Measurements from ENCODE around the gene RASSF1. TPM values are rescaled to one million over a fixed set of nuclear protein-coding genes. Genes with fewer than 3 reads are reported as not detected.

The RASSF1 gene
- total RNA-seq, 1 experiment from 2014 or later, result 29.6 TPM

DNA sequence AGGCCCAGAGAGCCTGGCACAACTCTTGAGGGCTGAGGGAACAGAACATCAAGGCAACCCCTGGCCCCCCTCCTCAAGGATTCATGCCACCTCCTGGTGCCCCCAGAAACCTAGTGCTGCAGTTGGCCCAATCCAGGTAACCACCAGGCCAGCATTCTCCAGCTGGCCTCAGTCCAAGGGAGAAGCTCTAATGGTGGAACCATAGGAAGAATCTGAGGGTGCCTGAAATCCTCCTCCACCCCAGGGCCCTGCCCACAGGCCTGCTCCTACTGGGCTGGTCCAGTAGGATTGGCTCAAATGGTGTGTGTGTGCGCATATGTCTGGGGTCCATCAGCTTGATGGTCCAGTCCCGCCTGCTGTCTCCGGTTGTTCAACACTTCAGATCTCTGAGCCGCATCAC lies 25.8 kb downstream of the RASSF1 start:
- H4K20me1 ChIP-seq (ENCODE audit: insufficient read depth), result no peaks in the 10 kb centered on the region
- H2AFZ ChIP-seq (ENCODE audit: low read depth, low read length, poor library complexity, severe bottlenecking), result no peak overlapping the region
- ChIA-PET POLR2A (interaction anchor here (1.6 to 2.1 kb wide), 3 partner anchors 12 to 23 kb away, joined by 5 to 8 read pairs (median 5); partner anchors contain the start of genes HYAL1, HYAL3, IFRD2 and NAA80), CTCF (no interaction called here), RAD21 (ENCODE audit: low non-redundant PET in 1 of 2, low total read pairs in 2 of 2, uncharacterized antibody in 2 of 2, unreplicated experiment in 2 of 2) (no interaction called here)
- no peaks in the 10 kb centered on the region for H3K9me3 ChIP-seq (ENCODE audit: control insufficient read depth in 1 of 2, insufficient read depth in 1 of 2, low read depth in 1 of 2, low read length in 2 of 2)
- DNase-seq (ENCODE audit: low read depth, low spot score) (no peak), ATAC-seq (no peak)
- peaks cover 39% of the 10 kb centered on the region for H3K79me2 ChIP-seq (ENCODE audit: insufficient read depth, low read length)
- intact Hi-C loops (cut with micrococcal nuclease), result no loop called here
- 0 out of 2 replicates have a peak overlapping the region, but pooled peaks have one; percentile 92 for H3K4me2 ChIP-seq (ENCODE audit: low read length)
- H3K27ac ChIP-seq (ENCODE audit: low read depth, low read length), result no peak overlapping the region
- no peak overlapping the region for H3K9ac ChIP-seq (ENCODE audit: low read length)
- TF ChIP-seq JUND (IDR thresholded peaks at IDR 0.05) (no peak), ZFX (IDR thresholded peaks at IDR 0.05) (no peak), EZH2 (IDR thresholded peaks at IDR 0.05) (no peak), SP1 (IDR thresholded peaks at IDR 0.05; ENCODE audit: low read depth) (no peak), CBX3 (IDR thresholded peaks at IDR 0.05; ENCODE audit: low read depth) (no peak), YY1 (IDR thresholded peaks at IDR 0.05; ENCODE audit: extremely low read depth, insufficient replicate concordance, low read depth, low read length) (no peak), FOSL1 (IDR thresholded peaks at IDR 0.05; ENCODE audit: low read depth) (no peak), EZH2phosphoT487 (IDR thresholded peaks at IDR 0.05; ENCODE audit: borderline replicate concordance) (no peak), SIN3A (IDR thresholded peaks at IDR 0.05; ENCODE audit: low read depth) (no peak), POLR2A (IDR thresholded peaks at IDR 0.05; ENCODE audit: borderline replicate concordance, extremely low read depth, insufficient read depth, insufficient read length) (no peak), RAD21 (IDR thresholded peaks at IDR 0.05; ENCODE audit: low read depth) (no peak), ELF1 (IDR thresholded peaks at IDR 0.05; ENCODE audit: borderline replicate concordance, low read depth) (no peak), SRF (IDR thresholded peaks at IDR 0.05; ENCODE audit: low read depth) (no peak), TCF7L2 (IDR thresholded peaks at IDR 0.05; ENCODE audit: borderline replicate concordance, extremely low read depth, insufficient read depth, insufficient read length) (no peak), ZNF274 (IDR thresholded peaks at IDR 0.05; ENCODE audit: low read depth, low read length) (no peak)
- TF ChIP-seq, protein P1, sequence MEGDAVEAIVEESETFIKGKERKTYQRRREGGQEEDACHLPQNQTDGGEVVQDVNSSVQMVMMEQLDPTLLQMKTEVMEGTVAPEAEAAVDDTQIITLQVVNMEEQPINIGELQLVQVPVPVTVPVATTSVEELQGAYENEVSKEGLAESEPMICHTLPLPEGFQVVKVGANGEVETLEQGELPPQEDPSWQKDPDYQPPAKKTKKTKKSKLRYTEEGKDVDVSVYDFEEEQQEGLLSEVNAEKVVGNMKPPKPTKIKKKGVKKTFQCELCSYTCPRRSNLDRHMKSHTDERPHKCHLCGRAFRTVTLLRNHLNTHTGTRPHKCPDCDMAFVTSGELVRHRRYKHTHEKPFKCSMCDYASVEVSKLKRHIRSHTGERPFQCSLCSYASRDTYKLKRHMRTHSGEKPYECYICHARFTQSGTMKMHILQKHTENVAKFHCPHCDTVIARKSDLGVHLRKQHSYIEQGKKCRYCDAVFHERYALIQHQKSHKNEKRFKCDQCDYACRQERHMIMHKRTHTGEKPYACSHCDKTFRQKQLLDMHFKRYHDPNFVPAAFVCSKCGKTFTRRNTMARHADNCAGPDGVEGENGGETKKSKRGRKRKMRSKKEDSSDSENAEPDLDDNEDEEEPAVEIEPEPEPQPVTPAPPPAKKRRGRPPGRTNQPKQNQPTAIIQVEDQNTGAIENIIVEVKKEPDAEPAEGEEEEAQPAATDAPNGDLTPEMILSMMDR (IDR thresholded peaks at IDR 0.05 in 2 of 3, conservative IDR thresholded peaks at IDR 0.05 in 1 of 3; ENCODE audit: borderline replicate concordance in 1 of 3, insufficient read depth in 1 of 3, low read depth in 2 of 3, low read length in 2 of 3), result no peak
- TF ChIP-seq, protein P2, sequence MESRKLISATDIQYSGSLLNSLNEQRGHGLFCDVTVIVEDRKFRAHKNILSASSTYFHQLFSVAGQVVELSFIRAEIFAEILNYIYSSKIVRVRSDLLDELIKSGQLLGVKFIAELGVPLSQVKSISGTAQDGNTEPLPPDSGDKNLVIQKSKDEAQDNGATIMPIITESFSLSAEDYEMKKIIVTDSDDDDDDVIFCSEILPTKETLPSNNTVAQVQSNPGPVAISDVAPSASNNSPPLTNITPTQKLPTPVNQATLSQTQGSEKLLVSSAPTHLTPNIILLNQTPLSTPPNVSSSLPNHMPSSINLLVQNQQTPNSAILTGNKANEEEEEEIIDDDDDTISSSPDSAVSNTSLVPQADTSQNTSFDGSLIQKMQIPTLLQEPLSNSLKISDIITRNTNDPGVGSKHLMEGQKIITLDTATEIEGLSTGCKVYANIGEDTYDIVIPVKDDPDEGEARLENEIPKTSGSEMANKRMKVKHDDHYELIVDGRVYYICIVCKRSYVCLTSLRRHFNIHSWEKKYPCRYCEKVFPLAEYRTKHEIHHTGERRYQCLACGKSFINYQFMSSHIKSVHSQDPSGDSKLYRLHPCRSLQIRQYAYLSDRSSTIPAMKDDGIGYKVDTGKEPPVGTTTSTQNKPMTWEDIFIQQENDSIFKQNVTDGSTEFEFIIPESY (IDR thresholded peaks at IDR 0.05; ENCODE audit: extremely low read depth, insufficient replicate concordance, low read length), result no peak
- TF ChIP-seq, protein P3, sequence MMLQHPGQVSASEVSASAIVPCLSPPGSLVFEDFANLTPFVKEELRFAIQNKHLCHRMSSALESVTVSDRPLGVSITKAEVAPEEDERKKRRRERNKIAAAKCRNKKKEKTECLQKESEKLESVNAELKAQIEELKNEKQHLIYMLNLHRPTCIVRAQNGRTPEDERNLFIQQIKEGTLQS (IDR thresholded peaks at IDR 0.05), result no peak
- no peak overlapping the region for H3K4me3 ChIP-seq (replicated peaks in 1 of 2; ENCODE audit: low read depth in 1 of 2, low read length in 2 of 2)
- no peaks in the 10 kb centered on the region for H3K27me3 ChIP-seq (ENCODE audit: insufficient read depth, low read length)
- peaks cover 2 to 17% of the 10 kb centered on the region in 2 experiments; a peak in 1 of 4 replicates for H3K36me3 ChIP-seq (ENCODE audit: control insufficient read depth in 1 of 2, insufficient read depth in 2 of 2, low read length in 2 of 2)
- BruUV-seq (replicated peaks), result no TSS peak
- no peaks in the 10 kb centered on the region for H3K9me2 ChIP-seq (ENCODE audit: insufficient read depth)
- H3K4me1 ChIP-seq (ENCODE audit: control insufficient read depth in 1 of 2, insufficient read depth in 2 of 2, low read length in 2 of 2), result peaks cover 55 to 74% of the 10 kb centered on the region in 2 experiments
